HG03095 (cell line): Measurements from ENCODE around the gene EFHD2.
"Not testable (repeated sequence)": the region's sequence is repeated elsewhere in the genome, so short reads cannot be mapped to it uniquely, and the experiment has no call there.

ENCODE experiments used
- ATAC-seq: cut with Tn5 transposase; IDR thresholded peaks from one replicate; pipeline ENCODE4 v1.9.1; 2021; ENCODE audit warnings: moderate library complexity; ENCODE audit not compliant: unreplicated experiment

EFHD2 gene

GRCh38 chr1:15409388-15410222 is at the start of gene EFHD2:
Gene EFHD2, plus strand, starts transcription at chr1:15409888. Its CDS starts 84 bp downstream, at chr1:15409972.
- peak; percentile 58 for ATAC-seq

- no peak for ATAC-seq
Observed at GRCh38 chr1:15360700-15361099, 49.0 kb upstream of the EFHD2 start.

DNA sequence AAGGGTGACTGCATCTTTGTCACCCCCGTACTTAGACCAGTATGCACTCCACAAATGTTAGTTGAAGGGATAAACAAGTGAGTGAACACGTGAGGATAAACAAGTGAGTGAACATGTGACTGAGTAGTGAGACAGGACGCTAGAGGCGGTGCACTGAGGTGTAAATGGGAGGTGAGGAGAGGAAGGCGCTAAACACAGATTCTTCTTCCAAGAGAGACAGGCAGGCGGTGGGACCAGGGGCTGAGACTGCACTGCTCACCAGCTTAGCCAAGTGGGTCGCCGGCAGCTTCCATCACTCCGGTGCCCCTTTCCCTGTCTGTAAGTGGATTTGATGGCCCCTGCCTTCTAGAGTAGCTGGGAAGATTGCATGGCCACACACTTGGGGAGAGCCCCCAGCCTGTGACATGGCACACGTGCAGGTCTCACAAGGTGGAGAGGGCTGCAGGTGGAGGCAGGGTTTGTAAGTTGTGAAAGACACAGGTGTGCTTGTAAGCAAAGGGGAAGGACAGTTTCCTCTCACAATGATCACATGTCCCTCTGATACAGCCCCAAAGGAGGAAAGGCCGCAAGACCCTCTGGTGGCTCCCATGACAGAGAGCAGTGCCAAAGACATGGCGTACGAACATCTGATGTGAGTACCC is 47.5 kb upstream of the EFHD2 start:
- no peak for ATAC-seq

DNA sequence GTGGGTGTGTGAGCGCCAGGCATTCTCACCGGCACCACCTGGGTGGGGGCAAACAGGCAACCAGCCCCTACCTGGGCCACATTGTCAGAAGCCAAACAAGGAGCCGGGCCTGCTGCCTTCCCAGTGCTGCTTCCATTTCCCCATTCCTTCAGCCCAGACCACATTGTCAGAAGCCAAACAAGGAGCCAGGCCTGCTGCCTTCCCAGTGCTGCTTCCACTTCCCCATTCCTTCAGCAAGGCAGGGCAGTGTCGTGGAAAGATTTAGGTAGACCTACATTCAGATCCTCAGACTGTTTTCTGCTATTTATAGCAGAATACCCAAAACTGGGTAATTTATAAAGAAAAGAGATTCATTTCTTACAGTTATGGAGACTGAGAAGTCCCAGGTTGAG is 47.0 kb upstream of the EFHD2 start:
- no peak for ATAC-seq

- ATAC-seq, result no peak
Observed at GRCh38 chr1:15364740-15365139, 44.9 kb upstream of the EFHD2 start.

- no peak for ATAC-seq
Observed at GRCh38 chr1:15368888-15369287, 40.8 kb upstream of the EFHD2 start.

DNA sequence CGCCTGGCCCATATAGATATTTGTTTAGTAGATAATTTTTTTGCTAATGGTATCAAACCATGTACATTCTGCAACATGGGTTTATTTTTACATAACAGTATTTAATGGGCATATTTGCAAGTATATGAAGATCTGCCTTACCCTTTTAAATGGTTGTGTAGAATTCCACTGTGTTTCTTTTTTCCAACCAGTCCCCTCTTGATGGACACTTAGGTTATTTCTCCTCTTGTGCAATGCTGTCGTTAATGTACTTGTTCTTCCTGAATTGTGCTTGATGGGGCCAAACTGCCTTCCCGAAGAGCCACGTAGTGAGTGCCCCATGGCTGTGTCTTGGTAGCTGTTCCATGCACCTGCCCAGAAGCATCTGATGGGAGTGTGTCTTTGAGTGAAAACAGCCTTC is 39.4 kb upstream of the EFHD2 start:
- no peak for ATAC-seq

- no peak for ATAC-seq
Observed at GRCh38 chr1:15370781-15371520, 38.7 kb upstream of the EFHD2 start.

DNA sequence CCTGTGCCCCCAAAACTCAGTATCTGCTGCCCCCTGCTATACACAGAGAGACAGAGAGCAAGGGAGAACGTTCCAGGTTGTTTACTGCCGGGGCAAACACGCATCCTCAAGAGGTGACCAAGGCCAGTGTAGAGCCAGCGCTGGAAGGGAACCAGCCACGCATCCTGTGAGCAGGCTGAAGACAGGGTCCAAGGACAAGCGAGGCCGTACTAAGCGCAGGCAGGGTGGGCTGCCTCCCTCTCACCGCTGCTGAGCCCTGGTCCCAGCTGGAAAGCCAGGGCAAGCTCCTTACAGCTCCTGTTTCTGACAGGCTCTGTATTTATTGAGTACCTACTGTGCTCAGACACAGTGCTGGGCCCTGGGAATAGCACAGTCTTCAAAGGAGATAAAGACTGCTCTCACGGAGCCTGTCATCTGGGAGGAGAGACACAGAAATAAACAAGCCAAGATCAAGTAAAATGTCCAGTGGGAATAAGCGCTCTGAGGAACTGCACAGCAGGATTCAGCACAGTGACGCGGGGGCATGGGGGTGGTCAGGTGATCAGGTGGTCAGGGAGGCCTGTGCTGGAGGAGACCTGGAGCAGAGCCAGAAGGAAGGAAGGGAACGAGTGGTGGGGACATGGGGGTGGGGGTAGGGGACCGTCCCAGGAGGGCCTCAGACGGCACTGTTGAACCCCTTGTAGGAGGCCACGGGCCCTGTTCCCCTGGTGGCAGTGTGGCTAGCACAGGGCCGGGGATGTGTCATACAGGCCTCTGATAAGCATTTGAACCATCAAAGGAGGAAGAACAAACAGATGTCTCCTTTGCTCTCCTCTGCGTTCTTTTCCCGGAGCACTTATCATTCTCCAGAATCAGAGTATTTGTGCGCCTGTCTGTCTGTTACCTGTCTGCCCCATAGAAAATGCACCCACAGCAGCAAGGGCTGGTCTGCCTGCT is 37.8 kb upstream of the EFHD2 start:
- no peak for ATAC-seq

GRCh38 chr1:15378729-15379128 is 31.0 kb upstream of the EFHD2 start:
- ATAC-seq, result no peak

DNA sequence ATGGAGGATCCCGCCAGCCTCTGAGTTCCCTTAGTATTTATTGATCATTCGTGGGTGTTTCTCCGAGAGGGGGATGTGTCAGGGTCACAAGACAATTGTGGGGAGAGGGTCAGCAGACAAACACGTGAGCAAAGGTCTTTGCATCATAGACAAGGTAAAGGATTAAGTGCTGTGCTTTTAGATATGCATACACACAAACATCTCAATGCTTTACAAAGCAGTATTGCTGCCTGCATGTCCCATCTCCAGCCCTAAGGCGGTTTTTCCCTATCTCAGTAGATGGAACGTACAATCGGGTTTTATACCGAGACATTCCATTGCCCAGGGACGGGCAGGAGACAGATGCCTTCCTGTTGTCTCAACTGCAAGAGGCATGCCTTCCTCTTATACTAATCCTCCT is 30.5 kb upstream of the EFHD2 start:
- ATAC-seq, result not testable (repeated sequence)

- no peak for ATAC-seq
Observed at GRCh38 chr1:15380601-15381508, 28.8 kb upstream of the EFHD2 start.

GRCh38 chr1:15381805-15382204 is 27.9 kb upstream of the EFHD2 start:
- ATAC-seq, result no peak

DNA sequence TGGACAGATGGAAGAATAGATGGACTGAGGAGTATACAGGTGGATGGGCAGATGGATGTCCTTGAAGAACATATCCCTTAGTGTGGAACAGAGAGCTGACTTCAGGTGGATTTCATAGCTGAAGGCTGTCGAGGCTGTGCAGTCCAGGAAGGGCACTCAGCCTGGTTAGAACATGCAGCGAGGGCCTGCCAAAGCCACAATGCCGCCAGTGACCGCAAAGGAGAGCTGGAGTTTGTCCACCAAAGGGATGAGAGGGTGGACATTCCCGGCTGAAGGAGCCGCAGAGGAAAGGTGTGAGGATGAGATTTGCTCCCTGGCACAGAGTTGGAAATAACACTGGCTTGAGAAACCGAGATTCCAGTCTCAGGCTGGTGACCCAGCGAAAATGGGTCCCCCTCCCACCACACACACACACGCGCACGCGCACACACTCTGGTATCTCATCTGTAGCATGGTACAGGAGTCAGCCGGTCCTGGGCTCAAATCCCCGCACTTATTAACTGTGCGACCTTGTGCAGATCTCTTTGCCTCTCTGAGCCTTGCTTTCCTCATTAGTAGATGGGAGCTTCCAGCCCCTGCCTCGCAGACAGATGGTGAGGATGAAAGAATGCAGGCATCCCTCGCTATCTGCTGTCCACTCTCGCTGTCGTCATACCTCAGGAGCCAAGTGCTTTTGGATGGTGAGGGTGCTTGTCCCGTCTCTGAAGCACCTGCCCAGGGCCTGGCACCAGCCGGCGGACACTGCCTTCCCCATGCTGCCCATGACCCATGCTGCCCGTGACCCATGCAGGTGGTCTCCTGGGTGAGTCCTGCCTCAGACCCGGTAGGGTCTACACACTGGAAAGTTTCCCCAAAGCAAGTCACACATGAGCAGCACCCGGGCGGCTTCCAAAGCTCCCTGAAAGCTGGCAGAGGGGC is 26.8 kb upstream of the EFHD2 start:
- no peak for ATAC-seq

DNA sequence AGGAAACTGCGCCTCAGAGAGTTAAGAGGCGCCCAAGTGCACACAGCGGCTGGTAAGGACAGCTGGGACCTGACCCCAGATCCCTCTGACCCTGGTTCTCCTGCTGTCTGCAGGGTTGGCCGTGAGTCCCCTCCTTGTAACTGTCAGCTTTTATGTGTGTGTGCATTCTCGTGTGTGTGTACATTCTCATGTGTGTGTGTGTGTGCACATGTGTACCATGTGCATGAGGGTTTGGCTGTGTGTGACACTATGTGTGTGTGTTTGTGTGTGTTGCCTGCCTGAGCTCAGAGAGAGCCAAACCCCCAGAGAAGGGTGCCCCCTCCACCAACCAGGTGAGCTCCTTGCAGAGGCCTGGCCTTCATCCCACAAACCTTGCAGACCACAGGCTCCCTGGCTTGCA is 25.9 kb upstream of the EFHD2 start:
- no peak for ATAC-seq

DNA sequence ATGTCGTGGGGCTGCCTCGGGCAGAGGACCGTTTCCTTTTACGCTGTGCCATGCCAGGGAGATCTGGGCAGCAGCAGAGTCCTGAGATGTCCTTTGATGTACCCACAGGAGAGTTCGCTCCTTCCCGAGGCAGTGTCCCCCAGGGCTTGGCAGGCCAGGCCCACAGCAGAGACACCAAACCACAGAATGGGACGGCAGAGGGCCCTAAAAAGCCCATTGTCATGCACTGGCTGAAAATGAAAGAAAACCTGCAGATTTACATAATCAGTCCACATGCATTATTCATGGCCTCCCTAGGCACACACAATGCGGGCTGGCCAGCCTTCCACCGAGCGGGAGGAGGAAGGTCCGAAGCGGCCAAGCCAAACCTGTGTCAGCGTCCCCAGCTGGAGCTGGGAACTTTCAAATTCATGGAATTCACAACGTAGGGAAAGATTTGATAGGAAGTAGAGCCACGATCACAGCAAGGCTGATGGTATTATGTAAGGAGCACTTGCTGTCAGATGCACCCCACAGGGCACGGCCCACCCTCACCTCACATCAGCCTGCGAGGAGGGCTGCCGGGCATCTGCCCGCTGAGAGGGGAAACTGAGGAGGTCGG is 25.3 kb upstream of the EFHD2 start:
- ATAC-seq, result peak; percentile 60

DNA sequence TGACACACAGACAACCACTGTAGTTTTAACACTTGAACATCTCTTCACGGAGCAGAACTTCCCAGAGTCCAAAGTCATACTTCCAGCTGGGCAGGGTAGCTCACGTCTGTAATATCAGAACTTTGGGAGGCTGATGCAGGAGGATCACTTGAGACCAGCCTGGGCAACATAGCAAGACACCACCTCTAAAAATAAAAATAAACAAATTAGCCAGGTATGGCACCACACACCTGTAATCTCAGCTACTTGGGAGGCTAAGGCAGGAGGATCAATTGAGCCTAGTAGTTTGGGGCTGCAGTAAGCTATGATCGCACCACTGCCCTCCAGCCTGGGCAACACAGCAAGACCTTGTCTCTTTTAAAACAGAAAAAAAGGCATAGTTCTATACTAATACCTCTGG is 24.3 kb upstream of the EFHD2 start:
- ATAC-seq, result no peak

DNA sequence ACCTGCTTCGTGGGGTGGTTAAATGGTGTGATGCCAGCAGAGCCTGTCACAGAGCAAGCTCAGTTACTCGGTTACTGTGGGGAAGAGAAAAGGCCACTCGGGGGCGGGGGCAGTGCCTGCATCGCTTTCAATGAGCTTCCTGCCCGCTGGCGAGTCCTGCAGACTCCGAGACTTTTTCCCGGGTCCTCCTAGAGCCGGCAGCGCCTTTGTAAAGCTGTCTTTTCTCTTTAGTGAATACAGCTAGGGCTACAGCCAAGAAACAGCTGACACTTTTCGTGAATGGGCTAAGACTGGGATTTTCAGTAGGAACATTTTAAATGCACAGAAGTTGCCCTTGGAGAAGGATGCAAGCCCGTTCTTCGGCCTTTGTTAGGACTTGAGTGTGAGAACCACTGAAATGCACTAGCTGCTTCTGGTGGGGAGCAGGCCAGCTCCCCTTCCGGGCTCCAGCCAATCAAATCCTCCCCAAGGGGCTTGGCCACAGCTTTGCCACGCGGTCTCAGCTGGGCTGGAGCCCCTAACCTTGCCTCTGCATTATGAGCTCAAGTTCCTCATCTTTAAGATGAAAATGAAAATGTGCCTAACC is 23.4 kb upstream of the EFHD2 start:
- ATAC-seq, result no peak
